ENCODE measurements around the gene HMOX1.

Gene HMOX1

GRCh38 chr22:35380537-35381423 is at the start of gene HMOX1:
TSS of gene HMOX1 (plus strand) at chr22:35381096. CDS start at chr22:35381174, 78 bp downstream.
- DNase-seq (ENCODE audit: extremely low read depth in 1 of 2, low read depth in 1 of 2): peak in 1 of 2 donors; percentile 28

- no peak for DNase-seq (ENCODE audit: extremely low read depth in 1 of 2, low read depth in 1 of 2)
These were observed 48.6 kb upstream of the HMOX1 start for GRCh38 chr22:35332278-35332677.

GRCh38 chr22:35333220-35333619 is 47.7 kb upstream of the HMOX1 start:
- no peak for DNase-seq (ENCODE audit: extremely low read depth in 1 of 2, low read depth in 1 of 2)

- no peak for DNase-seq (ENCODE audit: extremely low read depth in 1 of 2, low read depth in 1 of 2)
These were observed 46.9 kb upstream of the HMOX1 start for GRCh38 chr22:35334004-35334403.

- no peak for DNase-seq (ENCODE audit: extremely low read depth in 1 of 2, low read depth in 1 of 2)
These were observed 45.4 kb upstream of the HMOX1 start for GRCh38 chr22:35335468-35335867.

- no peak for DNase-seq (ENCODE audit: extremely low read depth in 1 of 2, low read depth in 1 of 2)
These were observed 44.7 kb upstream of the HMOX1 start for GRCh38 chr22:35335936-35336781.

- no peak for DNase-seq (ENCODE audit: extremely low read depth in 1 of 2, low read depth in 1 of 2)
These were observed 43.0 kb upstream of the HMOX1 start for GRCh38 chr22:35337932-35338331.

GRCh38 chr22:35341090-35341874 is 39.6 kb upstream of the HMOX1 start:
- DNase-seq (ENCODE audit: extremely low read depth in 1 of 2, low read depth in 1 of 2): no peak

GRCh38 chr22:35342390-35342789 is 38.5 kb upstream of the HMOX1 start:
- no peak for DNase-seq (ENCODE audit: extremely low read depth in 1 of 2, low read depth in 1 of 2)

GRCh38 chr22:35343664-35344550 is 37.0 kb upstream of the HMOX1 start:
- DNase-seq (ENCODE audit: extremely low read depth in 1 of 2, low read depth in 1 of 2): no peak

GRCh38 chr22:35344956-35345690 is 35.8 kb upstream of the HMOX1 start:
- DNase-seq (ENCODE audit: extremely low read depth in 1 of 2, low read depth in 1 of 2): no peak

- no peak for DNase-seq (ENCODE audit: extremely low read depth in 1 of 2, low read depth in 1 of 2)
These were observed 34.9 kb upstream of the HMOX1 start for GRCh38 chr22:35345808-35346505.

- DNase-seq (ENCODE audit: extremely low read depth in 1 of 2, low read depth in 1 of 2): no peak
These were observed 34.2 kb upstream of the HMOX1 start for GRCh38 chr22:35346596-35347220.

- no peak for DNase-seq (ENCODE audit: extremely low read depth in 1 of 2, low read depth in 1 of 2)
These were observed 33.4 kb upstream of the HMOX1 start for GRCh38 chr22:35347462-35347861.

GRCh38 chr22:35348026-35348590 is 32.8 kb upstream of the HMOX1 start:
- no peak for DNase-seq (ENCODE audit: extremely low read depth in 1 of 2, low read depth in 1 of 2)

GRCh38 chr22:35348703-35349102 is 32.2 kb upstream of the HMOX1 start:
- DNase-seq (ENCODE audit: extremely low read depth in 1 of 2, low read depth in 1 of 2): no peak

GRCh38 chr22:35349368-35349703 is 31.6 kb upstream of the HMOX1 start:
- no peak for DNase-seq (ENCODE audit: extremely low read depth in 1 of 2, low read depth in 1 of 2)

Measured in activated CD8-positive, alpha-beta memory T cell treated with anti-CD3 and anti-CD28 coated beads for 1 hour (primary cell).